Activated CD8-positive, alpha-beta memory T cell treated with anti-CD3 and anti-CD28 coated beads for 48 hours (primary cell): ENCODE results near the gene CCDC34.
"Not testable (repeated sequence)": the region's sequence is repeated elsewhere in the genome, so short reads cannot be mapped to it uniquely, and the experiment has no call there.

Experiments
- DNase-seq, 3 experiments: peaks; one replicate each; pipeline ENCODE4 v3.0.0-alpha.2; 2020; ENCODE audit warnings: low read depth in 2 of 3, low spot score in 2 of 3

The CCDC34 gene

DNA sequence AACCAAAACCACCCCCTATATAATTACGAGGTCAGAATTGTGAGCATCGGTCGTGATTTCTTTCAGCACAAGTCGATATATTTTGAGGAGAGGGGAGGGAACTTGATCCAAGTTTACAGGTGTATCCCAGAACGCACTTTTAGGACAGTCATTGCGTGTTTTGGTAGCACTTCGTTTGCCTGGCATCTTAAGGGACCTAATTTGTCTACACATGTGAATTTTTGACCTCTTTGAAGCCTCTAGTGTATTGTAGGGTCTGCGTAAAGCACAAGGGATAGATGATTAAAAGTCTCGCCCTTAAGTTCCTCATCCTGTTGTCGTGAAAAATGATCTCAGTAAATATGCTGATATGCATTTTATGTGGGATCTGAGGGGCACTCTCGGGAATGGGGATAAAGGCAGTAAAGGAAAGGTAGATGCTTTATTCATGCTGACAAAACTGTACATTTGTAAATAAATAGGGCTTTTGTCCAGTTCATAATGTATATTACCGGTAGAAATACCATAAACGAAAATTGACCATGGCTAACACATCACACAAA lies 632 bp upstream of the CCDC34 start:
- DNase-seq, result no peak

DNA sequence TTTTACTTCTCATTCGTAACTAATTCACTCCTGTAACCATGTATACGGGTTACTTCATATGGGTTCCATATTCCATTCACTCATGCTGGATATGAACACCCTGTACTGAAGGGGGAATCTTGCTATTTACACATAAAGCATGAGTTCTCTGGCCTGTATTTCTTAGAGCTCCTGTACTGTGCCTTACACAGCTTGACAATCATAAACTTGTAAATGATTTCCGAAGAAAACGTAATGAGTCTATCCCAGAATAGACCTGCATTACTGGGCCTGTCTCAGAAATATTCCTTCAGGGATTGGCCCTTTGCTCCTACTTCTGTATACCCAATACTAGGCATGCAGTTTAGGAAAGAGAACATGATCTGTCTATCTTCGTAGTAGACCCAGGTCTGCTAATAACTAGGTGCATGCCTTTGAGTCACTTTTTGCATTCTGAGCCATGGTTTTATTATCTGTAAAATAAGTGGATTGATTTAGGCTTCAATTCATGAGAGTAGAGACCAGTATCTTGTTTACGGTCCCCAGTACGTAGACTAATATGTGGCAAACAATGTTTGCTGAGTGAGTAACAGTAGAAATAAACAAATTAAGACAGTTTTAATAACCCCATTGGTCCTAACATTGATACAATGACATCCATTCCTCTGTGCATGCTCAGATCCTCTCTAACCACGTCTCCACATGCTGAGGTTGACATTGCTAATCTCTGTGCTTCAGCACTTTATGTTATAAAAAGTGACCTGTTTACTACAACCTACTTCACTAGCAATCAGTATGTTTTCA lies 1.2 kb downstream of the CCDC34 start:
- no peak for DNase-seq

DNA sequence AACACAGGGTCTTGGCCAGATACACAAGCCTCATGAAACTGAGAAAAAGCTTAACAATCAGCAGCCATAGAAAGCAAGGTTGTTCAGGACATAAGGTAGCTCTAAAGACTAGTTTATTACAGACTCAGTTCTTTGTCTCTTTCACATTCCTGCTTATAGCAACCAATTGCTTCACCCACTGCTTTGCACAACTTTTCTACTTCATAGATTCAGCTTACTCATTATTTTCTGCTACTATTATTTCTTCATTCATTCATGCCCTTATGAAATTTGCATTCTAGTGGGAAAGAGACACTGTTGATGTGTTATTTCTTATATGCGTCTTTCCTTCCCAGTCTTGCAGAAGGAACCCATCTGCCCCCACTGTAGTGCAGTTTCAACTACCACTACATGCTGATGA lies 4.7 kb downstream of the CCDC34 start:
- DNase-seq, result no peak

DNA sequence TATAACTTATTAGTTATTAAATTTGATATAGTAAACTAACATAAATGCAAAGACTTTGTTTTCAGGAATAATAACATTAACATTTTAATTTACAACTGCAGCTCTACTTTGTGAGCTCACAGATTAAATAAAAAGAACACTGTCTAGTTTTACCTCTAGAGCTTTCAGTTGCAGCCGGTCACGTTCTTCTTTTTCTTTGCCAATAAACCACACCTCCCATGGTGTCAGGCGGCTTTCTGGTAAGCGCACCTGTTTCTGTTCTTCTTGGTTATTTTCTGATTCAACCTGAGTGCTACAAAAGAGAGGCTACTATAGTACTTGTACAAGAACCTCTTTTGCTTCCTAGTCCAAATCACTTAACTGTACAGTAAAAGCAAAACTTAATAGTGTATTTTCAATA lies 5.8 kb downstream of the CCDC34 start:
- DNase-seq, result no peak

DNA sequence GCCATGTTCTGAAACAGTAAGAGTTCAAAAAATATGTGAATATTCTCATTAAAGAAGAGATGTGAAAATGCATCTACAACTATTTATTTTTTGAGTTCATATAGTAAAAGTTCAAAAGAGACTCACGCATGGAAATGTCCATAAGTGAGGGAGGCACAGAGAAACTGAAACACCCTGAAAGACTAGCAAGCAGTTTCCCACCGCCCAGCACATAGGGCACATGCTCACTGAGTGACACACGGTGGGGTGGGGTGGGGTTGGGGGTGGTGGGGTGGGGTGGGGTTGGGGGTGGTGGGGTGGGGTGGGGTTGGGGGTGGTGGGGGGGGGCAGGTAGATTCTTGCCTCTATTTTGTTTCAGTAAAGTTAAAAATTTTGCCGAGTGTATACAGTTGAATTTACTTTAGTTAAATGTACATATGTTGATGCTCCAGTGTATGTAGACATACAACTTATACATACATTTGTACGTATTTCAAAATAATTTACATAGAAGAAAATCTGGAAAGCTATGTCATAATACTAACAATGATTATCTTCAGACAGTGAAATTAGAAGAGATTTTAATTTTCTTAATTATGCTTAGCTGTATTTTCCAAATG lies 6.3 kb downstream of the CCDC34 start:
- no peak for DNase-seq

DNA sequence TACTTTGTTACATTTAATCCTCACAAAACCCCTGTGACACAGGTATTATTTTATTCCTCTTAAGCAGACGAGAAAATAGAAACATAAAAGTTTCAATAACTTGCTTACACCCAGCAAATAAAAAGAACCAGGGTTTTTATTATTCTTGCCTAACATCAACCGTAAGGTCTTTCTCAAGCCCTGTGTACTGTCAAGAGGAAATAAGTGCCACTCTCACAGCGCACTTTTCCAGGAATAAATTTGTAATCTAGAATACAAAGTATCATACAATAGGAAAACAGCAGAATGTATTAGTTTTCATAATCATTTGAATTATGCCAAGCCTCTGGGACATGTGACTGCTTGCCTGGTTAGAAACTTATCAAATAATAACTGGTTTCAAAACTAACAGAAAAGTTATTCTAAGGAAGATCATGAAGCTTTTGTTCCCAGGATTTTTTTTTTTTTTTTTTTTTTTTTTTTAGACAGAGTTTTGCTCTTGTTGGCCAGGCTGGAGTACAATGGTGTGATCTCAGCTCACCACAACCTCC lies 7.4 kb downstream of the CCDC34 start:
- DNase-seq, result no peak

DNA sequence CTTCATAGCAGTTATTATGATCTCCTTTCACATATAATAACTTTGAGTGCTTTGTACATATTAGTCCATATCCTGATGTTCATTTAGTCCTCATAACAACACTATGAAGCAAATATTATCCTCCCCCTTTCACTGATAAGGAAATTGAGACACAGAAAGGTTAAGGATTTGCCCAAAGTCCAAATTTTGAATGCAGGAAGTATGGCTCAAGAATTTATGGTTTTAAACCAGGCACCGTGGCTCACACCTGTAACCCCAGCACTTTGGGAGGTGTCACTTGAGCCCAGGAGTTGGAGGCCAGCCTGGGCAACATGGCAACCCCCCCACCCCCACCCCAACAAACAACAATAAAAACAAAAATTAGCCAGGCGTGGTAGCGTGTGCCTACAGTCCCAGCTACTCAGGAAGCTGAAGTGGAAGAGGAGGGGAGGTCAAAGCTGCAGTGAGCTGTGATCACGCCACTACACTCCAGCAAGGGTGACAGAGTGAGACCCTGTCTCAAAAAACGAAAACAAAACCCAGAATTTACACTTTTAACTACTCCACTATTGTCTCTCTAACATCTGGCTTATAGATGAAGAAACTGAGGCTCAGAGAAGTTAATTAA lies 8.6 kb downstream of the CCDC34 start:
- DNase-seq, result no peak

DNA sequence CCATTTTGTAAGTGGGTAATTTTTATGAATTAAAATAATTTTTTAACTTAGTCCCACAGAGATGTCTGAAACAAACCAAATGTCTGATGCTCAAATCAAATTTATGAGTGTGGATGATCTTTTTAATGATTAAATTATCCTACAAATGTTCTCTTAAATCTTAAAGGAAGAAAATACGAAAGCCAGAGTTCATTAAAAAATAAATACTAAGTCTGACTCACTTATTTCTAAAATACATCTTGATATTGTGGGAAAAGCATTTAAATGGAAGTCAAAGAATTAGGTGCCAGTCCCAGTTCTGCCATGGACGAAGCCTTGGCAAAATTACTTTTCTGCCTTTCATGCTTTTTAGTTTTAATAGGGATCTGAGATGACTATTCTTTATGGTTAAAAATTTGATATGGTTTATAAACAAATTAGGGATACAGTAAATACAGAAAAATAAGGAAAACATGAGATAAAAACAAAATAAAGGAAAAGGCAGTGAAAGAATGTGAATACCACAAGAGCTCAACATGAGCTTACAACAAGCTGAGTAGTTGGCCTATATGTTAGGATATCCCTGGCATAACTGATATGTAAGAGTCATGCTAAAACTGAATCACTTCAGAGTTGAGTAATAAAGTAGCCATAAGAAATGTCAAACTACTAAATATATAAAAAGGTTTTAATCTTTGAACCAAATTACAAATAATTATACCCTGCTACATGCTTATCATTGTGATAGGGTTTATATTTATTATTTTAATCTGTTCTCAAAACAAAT lies 9.2 kb downstream of the CCDC34 start:
- no peak for DNase-seq

DNA sequence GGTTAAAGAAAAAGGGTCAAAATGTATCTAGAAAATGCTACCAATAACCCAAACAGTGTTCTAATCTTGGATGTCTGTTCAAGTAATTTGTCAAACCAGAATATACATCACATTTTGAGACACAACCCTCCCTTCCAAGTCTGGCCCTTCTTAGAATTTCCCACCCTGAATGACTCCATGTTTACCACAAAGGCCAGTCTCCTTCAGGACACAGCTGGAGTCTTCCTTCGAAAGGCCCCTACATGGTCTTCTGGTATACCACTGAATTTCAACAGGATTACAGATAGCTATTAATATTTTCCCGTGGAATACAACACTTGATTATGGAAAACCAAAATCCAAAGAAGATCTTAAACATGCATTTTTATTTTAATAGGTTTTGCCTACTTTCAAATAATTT lies 10.2 kb downstream of the CCDC34 start:
- DNase-seq, result no peak

DNA sequence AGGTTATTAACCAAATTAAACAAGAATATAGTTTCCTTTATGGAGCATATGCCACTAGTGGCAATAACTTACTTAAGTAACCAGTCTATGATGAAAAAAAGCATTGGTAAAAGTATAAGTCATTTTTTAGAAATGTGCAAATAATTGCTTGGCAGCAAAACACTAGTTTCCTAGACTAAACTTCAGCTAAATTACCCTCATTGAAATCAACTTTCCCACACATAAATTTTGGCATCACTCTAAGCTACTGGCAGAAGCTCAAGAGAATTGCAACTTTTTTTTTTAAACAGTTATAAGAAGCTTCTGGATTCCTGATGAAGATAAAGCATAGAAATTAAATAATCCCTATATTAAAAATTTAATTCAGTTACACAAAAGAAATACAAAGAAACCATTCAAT lies 12.5 kb downstream of the CCDC34 start:
- DNase-seq, result no peak

DNA sequence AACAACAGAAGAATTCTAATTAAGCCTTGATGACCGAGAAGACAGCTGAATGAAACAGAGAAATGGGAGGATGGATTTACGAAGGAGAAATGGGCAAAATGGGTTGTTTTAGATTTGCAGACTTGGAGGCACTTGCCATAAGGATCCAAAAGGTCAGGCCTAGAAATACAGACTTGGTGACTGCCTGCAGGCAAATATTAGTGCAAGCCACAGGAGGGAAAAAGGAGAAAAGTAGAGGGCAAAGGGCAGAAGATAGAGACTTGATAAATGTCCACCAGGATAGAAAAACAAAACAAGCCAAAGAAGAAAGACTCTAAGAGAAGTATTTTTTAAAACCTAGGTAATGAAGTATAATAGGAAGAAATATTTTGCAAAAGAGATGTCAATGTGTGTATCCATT lies 13.1 kb downstream of the CCDC34 start:
- no peak for DNase-seq

DNA sequence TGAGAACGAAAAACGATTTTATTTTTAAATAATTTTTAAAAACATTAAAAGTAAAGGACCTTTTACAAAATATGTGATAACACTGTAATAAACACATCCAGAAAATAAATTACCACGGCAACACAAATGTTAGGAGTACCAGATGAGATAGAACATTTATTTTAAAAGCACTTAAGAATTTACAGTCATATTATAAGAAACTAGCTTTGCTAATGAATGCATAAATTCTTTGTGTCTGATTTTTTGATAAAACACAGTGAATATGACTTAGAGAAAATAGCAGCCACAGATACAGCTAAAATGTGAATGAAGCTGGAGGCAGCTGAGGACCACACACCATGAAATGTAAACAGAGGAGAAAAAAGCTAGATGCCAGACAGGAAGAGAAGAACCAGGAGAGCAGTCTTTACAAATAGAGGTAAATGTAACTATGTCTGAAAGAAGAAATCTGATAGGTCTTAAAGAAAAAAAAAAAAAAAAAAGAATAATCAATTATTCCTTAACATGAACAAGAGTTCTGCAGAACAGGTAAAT lies 14.6 kb downstream of the CCDC34 start:
- no peak for DNase-seq

DNA sequence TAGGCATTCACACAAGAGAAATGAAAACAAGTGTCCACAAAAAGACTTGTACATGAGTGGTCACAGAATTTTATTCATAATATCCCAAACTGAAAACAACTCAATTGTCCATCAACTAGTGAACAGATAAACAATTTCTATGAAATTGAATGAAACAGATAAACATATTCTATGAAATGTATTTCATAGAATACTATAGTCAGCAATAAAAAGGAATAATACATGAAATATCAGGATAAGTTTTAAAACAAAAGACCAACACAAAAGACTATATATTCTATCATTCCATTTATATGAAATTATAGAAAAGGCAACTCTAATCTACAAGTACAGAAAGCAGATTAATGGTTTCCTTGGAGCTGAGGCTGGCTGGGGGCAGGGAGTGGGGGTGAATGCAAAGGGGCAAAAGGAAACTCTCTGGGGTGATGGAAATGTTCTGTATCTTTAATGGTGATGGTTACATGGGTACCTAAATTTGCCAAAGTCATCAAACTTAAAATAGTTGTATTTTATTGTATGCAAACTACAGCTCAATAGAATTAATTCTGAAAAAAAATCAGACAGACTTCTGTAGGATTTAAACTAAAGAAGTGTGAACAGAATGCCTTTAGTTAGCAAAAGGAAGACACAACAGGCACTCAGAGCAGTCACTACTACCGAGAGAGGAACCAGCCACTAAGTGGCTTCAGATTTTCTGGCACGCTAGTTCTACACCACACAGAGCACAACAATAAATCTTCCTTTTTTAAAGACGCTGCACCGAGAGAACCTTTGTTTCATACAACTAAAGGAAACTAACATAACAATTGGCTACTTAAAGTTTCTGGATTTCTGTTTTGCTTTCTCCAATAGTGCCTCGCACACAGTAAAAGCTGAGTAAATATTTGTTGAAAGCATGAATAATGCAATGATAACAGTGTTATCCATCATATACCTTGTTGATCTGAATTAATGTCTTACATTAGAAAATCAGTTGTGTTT lies 15.4 kb downstream of the CCDC34 start:
- DNase-seq, result no peak

DNA sequence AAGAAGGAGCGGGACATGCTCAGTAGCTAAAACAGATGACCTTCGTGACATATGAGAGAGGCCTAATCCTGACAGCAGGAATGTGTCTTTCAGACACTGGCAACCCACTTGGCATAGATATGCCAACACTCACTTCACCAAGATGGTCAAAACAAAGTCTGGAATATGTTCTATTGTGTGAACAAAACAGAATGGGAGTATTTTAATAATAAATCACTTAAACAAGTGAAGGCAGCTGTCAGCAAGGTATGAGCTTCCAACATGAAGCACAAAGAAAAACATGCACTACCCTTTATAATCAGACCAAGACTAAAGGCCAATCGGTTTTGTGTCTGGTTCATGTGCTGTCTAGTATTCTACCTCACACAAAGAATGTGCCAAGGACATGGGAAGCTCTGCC lies 23.1 kb downstream of the CCDC34 start:
- DNase-seq, result no peak

DNA sequence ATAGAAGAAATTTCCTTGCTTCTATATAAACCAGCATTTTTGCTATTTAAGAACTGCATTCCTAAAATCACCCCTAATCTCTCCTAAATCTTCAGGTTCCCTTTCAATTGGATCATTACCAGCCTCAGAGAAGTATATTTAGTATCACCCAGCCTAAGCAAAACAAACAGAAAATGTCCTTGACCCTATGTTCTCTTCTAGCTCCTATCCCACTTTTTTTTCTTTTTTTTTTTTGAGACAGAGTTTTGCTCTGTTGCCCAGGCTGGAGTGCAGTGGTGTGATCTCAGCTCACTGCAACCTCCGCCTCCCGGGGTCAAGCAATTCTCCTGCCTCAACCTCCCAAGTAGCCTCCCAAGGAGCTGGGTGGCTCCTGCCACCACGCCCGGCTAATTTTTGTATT lies 28.3 kb downstream of the CCDC34 start:
- DNase-seq, result not testable (repeated sequence)

DNA sequence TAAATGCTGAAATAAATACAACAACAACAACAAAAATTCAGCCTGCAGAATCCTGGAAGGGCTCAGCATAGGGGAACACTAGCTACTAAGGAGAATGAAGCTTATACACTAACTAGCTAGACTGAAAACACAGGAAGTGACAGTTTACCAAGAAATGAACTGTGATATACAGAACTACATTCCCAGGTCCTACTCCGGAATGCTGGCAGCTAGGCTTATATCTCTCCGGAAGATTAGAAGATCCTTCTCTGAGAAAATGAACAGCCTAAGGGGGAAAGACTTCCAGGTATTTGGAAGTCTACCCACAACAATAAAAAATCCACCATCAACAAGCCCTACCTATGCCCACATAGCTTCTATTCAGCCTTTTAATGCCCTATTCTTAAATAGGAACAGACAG lies 31.0 kb downstream of the CCDC34 start:
- no peak for DNase-seq

DNA sequence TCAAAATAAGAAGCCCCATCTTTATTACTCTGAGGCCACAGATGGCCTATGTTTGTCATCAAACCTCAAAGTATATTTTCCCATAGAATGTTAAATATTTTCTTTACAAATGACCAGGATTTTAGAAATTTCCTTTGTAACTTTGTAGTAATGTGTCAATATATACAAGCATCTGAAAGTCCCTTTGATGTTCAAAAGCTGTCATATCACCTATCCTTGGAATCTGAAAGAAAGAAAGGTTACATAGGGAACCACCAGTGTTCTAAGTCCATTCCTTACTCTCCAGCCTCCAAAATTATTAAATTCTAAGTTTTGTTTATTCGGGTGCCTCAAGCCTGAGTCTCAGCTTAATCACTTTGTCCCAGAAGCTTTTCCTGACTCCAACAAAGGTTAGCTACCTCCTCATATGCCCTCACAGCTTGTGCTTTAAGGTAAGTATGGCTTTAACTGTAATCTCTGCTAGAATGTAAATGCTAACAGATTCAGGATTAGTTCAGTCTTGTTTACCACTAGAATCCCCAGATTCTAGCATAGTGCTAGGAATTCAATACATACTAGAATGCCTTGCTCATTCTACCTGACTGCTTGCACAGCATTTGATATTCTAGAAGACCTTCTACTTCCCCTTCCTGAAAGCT lies 32.3 kb downstream of the CCDC34 start:
- no peak for DNase-seq

DNA sequence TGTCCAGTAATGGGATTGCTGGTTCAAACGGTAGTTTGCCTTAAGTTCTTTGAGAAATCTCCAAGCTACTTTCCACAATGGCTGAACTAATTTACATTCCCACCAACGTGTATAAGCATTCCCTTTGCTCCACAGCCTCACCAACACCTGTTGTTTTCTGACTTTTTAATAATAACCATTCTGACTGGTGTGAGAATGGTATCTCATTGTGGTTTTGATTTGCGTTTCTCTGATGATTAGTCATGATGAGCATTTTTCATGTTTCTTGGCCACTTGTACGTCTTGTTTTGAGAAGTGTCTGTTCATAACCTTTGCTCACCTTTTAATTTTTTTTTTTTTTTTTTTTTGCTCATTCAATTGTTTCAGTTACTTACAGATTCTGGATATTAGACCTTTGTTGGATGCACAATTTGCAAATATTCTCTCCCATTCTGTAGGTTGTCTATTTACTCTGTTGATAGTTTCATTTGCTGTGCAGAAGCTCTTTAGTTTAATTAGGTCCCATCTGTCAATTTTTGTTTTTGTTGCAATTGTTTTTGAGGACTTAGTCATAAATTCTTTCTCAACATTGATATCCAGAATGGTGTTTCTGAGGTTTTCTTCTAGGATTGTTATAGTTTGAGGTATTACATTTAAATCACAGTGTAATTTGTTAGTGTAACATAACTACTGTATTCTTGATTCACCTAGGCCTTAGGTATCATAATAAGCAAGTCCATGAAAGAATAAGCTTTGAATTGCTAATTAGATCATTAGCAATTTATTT lies 33.0 kb downstream of the CCDC34 start:
- no peak for DNase-seq

DNA sequence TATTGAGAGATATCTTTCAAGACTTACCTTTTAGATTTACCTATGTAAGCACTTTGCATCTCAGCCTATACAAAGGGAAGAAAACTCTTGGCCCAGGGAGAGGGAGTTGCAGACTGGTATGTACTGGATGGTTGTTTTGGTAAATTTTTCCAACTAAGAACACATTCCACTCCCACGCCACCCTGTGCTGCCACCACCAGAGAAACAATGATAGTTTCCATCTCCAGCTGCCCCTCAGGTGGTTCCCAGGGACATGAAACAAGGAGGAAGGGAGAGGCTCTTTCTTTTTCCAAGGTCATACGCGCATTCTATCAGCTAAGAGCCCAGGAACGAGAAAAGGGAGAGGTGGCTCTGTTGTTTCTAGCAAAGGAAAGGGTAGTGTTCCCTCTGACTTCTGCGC lies 34.4 kb downstream of the CCDC34 start:
- DNase-seq, result no peak
